Measurements from ENCODE around the gene SPOCK2.

GRCh38 chr10:72014197-72014596 lies 74.2 kb downstream of the SPOCK2 start:
- no peak for TF ChIP-seq CTCF (IDR thresholded peaks at IDR 0.05)
- no peak for TF ChIP-seq POLR2A (IDR thresholded peaks at IDR 0.05)
- TF ChIP-seq POLR2AphosphoS5 (IDR thresholded peaks at IDR 0.05), result no peak

Measured in prostate gland (tissue), 2 donors.